Gastrocnemius medialis (tissue), 4 donors: ENCODE measurements around the gene RBM17. TPM values are rescaled to one million over a fixed set of nuclear protein-coding genes. Genes with fewer than 3 reads are reported as not detected.

Source experiments
- ATAC-seq, 2 donors: fragments of 150-250 bp; one replicate each; pipeline ENCODE4 v1.9.1; 2016
- DNase-seq, 2 donors: peaks; one replicate each; pipeline ENCODE4 v3.0.0-alpha.2; 2019
- H3K27ac ChIP-seq, 4 donors: fragments of 200-600 bp; sonication (generic); 1 replicate in 1 of 4; 2 replicates in 3 of 4; pipeline ENCODE4 v1.5.1; 2016 to 2018; ENCODE audit warnings: mild to moderate bottlenecking in 2 of 4, moderate library complexity in 1 of 4
- H3K27me3 ChIP-seq, 3 donors: fragments of 200-600 bp; sonication (generic) in 2 of 3; 1 replicate in 1 of 3; 2 replicates in 2 of 3; pipeline versions ENCODE4 v1.5.1 to v1.6.0; 2016 to 2019; ENCODE audit warnings: mild to moderate bottlenecking in 1 of 3, moderate library complexity in 1 of 3
- H3K36me3 ChIP-seq, 2 donors: fragments of 200-600 bp; sonication (generic) in 1 of 2; one replicate each; pipeline ENCODE4 v1.5.1; 2017 to 2018
- H3K4me1 ChIP-seq, 2 donors: fragments of 200-600 bp; sonication (generic) in 1 of 2; one replicate each; pipeline ENCODE4 v1.5.1; 2016 to 2017; ENCODE audit warnings: mild to moderate bottlenecking in 2 of 2
- H3K4me3 ChIP-seq, 4 donors: fragments of 200-600 bp; sonication (generic) in 3 of 4; 1 replicate in 1 of 4; 2 replicates in 3 of 4; pipeline ENCODE4 v1.5.1; 2016 to 2019; ENCODE audit warnings: mild to moderate bottlenecking in 2 of 4
- H3K9me3 ChIP-seq, 3 donors: fragments of 200-600 bp; sonication (generic) in 2 of 3; 1 replicate in 1 of 3; 2 replicates in 2 of 3; pipeline ENCODE4 v1.5.1; 2016 to 2019
- CTCF ChIP-seq, 5 experiments: fragments of 450-650 bp in 3 of 5; fragments of 200-600 bp in 2 of 5; sonication (generic) in 2 of 5; IDR thresholded peaks in 4 of 5; conservative IDR thresholded peaks in 1 of 5; 1 replicate in 4 of 5; 2 replicates in 1 of 5; pipeline ENCODE4 v1.5.1; 2016 to 2019; ENCODE audit warnings: antibody characterized with exemption in 5 of 5, mild to moderate bottlenecking in 3 of 5, moderate library complexity in 3 of 5
- POLR2A ChIP-seq, 2 donors: fragments of 450-650 bp; IDR thresholded peaks; one replicate each; pipeline ENCODE4 v1.6.1; 2017; ENCODE audit warnings: antibody characterized with exemption in 2 of 2, mild to moderate bottlenecking in 2 of 2, moderate library complexity in 2 of 2
- in situ Hi-C, 4 donors: fragments of 200-750 bp; cut with MboI; loops; one replicate each; pipeline versions ENCODE4 v1.15.0 to v1.8.0; 2017; ENCODE audit warnings: low sequenced_read_pairs in 4 of 4
- intact Hi-C: fragments of 100-400 bp; cut with DNase I; formaldehyde crosslinking; loops from one replicate; pipeline ENCODE4 v1.15.1; 2023; ENCODE audit warnings: low total_unique reads
- total RNA-seq, 4 donors: library from RNA; depleted of rRNA; stranded (reverse); fragments of >200 nt; gene quantifications; one replicate each; pipeline versions ENCODE4 v1.1.0 to v1.2.3, GENCODE V29; 2016

RBM17 gene
- total RNA-seq, 4 donors from 2014 or later: 53.2 to 67.4 (median 60.1) TPM

DNA sequence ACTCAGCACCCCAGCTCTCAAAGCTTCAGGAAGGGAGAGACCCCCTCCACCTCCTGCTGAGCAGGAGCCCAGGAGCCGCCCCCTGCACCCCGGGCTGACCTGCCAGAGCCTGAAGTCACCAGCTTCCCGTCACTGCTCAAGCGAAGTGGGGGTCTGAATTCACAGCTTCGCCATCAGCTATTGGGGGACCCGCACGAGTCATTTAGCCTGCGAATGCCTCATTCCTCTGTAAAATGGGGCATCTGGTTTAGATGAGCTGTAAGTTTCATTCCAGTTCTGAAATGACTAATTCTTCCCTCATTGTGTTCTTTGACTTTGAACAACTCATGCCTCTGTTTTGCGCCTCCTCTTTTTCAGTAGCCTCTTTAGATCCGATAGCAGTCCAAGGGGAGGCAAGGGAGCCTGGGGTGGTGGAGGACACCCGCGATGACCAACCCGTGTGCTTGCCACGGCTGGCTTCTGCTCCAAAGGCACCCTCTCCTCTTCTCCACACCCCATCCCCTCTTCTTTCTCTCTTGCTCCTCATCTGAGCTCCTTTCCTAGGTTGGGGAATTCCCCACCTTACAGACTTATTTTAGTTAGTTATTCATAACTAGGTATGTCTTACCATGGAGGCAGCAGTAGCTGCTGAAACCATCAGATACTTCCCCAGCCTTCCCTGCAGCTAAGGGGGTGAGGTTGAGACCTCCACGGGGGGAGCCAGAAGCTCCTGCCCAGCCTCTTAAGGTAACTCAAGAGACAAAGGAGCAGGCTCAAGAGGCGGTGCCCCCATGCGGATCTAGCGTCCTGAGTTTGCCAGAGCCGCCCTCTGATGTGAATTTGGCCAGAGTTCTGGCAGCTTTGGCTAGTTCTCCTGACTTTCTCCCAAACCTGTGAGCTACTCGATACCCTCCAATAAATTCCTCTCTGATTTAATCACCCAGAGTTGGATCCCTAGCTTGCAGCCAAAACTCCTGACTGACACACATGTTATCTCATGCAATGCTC lies 47.7 kb downstream of the RBM17 start:
- ATAC-seq (no peak), DNase-seq (no peak)
- no peak for TF ChIP-seq POLR2A (IDR thresholded peaks at IDR 0.05)
- no peak for TF ChIP-seq CTCF (IDR thresholded peaks at IDR 0.05 in 4 of 5, conservative IDR thresholded peaks at IDR 0.05 in 1 of 5)
- peaks cover 0 to 22% of the 10 kb centered on the region in 2 donors for H3K4me1 ChIP-seq
- intact Hi-C loops (no loop called here), in situ Hi-C loops (no loop called here)
- H3K36me3 ChIP-seq: no peaks in the 10 kb centered on the region
- H3K4me3 ChIP-seq: no peak overlapping the region
- no peaks in the 10 kb centered on the region for H3K9me3 ChIP-seq
- no peaks in the 10 kb centered on the region for H3K27me3 ChIP-seq
- H3K27ac ChIP-seq: no peak overlapping the region

DNA sequence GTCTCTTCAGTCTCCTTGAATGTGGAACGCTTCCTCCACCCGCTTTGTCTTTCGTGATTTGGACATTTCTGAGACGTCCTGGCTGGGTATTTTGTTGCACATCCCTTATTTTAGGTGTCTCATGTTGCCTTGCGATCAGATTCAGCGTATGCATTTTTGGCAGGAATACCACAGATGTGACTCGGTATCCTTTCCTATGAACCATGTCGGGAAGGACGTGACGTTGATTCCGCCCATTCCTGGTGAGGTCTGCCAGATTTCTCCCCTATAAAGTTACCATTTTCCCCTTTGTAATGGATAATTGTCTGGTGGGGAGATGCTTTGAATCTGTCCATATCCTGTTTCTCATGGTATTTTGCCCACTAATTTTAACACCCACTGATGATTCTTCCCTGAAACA lies 49.6 kb downstream of the RBM17 start:
- in situ Hi-C loops (no loop called here), intact Hi-C loops (no loop called here)
- H3K4me3 ChIP-seq: peak overlapping the region in 1 of 4 donors; percentile 75

DNA sequence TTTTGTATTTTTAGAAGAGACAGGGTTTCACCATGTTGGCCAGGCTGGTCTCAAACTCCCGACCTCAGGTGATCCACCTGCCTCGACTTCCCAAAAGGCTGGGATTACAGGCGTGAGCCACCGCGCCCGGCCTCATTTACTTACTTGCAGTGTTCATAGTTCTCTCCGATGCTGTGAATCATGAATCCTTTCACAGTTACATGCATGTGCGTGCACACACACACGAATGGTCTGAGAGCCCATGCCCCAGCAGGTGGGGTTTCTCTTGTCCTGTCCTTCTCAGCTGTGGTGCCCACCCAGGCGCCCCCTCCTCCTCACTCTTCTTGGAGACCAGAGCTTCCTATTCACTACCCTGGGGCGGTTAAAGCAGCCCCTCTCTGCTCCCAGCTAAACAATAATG lies 50.6 kb downstream of the RBM17 start:
- Histone ChIP-seq H3K9me3 (no peaks in the 10 kb centered on the region), H3K27ac (no peak overlapping the region), H3K36me3 (no peaks in the 10 kb centered on the region), H3K4me3 (peak overlapping the region in 2 of 4 donors; percentile 75 to 76), H3K4me1 (peaks cover 14 to 38% of the 10 kb centered on the region in 2 donors), H3K27me3 (no peaks in the 10 kb centered on the region)
- in situ Hi-C loops: no loop called here
- no peak for DNase-seq
- intact Hi-C loops: no loop called here
- no peak for TF ChIP-seq POLR2A (IDR thresholded peaks at IDR 0.05)
- no peak for ATAC-seq

More for the DNA sequence above, 49.6 kb downstream of the RBM17 start:
- Histone ChIP-seq H3K36me3 (no peaks in the 10 kb centered on the region), H3K27ac (no peak overlapping the region), H3K4me1 (peaks cover 9 to 33% of the 10 kb centered on the region in 2 donors), H3K27me3 (no peaks in the 10 kb centered on the region), H3K9me3 (no peaks in the 10 kb centered on the region)
- DNase-seq (no peak), ATAC-seq (no peak)
- TF ChIP-seq CTCF (IDR thresholded peaks at IDR 0.05 in 4 of 5, conservative IDR thresholded peaks at IDR 0.05 in 1 of 5): no peak
- no peak for TF ChIP-seq POLR2A (IDR thresholded peaks at IDR 0.05)

DNA sequence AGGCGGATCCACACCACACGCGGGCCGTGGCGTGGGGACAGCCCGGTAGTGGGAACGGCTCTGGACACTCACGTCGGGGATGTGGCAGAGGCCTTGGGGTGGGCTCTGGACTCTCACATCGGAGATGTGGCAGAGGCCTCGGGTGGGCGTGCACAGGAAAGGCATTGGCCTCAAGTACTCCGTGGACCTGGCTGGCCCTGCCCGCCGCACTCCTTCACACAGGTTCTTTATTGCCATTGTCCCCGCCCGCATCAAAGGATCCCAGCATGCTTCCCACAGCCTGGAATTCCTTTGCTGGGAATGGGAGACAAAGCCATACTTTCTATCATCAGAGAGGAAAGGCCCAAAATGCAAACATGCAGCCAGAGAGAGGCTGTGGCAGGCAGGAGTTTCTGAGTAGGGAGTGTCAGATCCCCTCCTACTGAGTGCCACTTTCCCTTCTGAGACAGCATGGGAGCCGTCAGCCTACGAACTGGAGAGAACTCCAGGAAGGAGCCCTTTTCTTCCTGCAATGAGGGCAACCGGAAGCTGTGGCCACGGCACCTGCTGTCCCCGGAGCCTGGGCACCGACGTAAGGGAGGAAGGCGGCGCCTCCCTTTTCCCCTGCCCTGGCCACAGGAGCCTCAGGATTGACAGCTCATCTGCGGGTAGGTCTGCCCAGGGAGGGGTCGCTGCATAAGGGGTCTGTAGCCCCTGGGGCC lies 51.5 kb downstream of the RBM17 start:
- Histone ChIP-seq H3K27ac (peak overlapping the region; percentile 77 to 89 (median 88)), H3K9me3 (no peaks in the 10 kb centered on the region), H3K4me1 (peaks cover 14 to 38% of the 10 kb centered on the region in 2 donors), H3K4me3 (peak overlapping the region; percentile 49 to 76 (median 63)), H3K27me3 (no peaks in the 10 kb centered on the region), H3K36me3 (no peaks in the 10 kb centered on the region)
- in situ Hi-C loops (no loop called here), intact Hi-C loops (loop anchor here (2.0 to 5.0 kb wide), 6 partner anchors 15 to 442 kb away; partner anchors contain the start of gene PRKCQ)
- ATAC-seq: no peak
- peak in 1 of 2 donors; percentile 63 for DNase-seq
- TF ChIP-seq CTCF (IDR thresholded peaks at IDR 0.05 in 4 of 5, conservative IDR thresholded peaks at IDR 0.05 in 1 of 5): no peak
- TF ChIP-seq POLR2A (IDR thresholded peaks at IDR 0.05): no peak

DNA sequence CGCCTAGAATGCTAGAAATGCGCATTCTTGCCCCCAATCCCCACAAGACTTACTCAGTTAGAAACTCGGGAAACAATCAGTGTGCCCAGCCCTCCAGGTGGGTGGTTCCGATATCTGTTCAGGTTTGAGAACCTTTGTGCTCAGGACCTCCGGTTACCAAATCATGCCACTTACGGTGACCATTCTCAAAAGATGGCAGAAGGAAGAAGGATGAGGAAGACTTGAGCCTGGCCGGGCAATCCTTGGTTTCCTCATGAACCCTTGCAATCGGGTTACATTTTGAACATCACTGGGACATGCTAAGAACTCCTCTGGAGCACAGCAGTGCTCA lies 52.1 kb downstream of the RBM17 start:
- in situ Hi-C loops (no loop called here), intact Hi-C loops (loop anchor here (2.0 to 5.0 kb wide), 6 partner anchors 16 to 441 kb away; partner anchors contain the start of gene PRKCQ)
- Histone ChIP-seq H3K27ac (peak overlapping the region; percentile 77 to 89 (median 88)), H3K36me3 (no peaks in the 10 kb centered on the region), H3K9me3 (no peaks in the 10 kb centered on the region), H3K4me3 (peak overlapping the region; percentile 49 to 76 (median 63)), H3K27me3 (no peaks in the 10 kb centered on the region), H3K4me1 (peaks cover 18 to 42% of the 10 kb centered on the region in 2 donors)
- TF ChIP-seq POLR2A (IDR thresholded peaks at IDR 0.05): no peak
- no peak for TF ChIP-seq CTCF (IDR thresholded peaks at IDR 0.05 in 4 of 5, conservative IDR thresholded peaks at IDR 0.05 in 1 of 5)
- ATAC-seq (no peak), DNase-seq (peak in 1 of 2 donors; percentile 59)
